CD4-positive, CD25-positive, alpha-beta regulatory T cell (primary cell): Measurements from ENCODE around the gene TMCC1. TPM values are rescaled to one million over a fixed set of nuclear protein-coding genes. Genes with fewer than 3 reads are reported as not detected.

Experiments
- ATAC-seq, 2 donors: fragments of 150-1000 bp; cut with Tn5 transposase; one replicate each; pipeline ENCODE4 v1.10.0; 2021; ENCODE audit warnings: low read depth in 2 of 2, moderate number of reproducible peaks in 2 of 2, moderate library complexity in 1 of 2
- DNase-seq, 3 donors: peaks; one replicate each; pipeline versions ENCODE4 v3.0.0 to v3.0.0-alpha.2; 2012 to 2022; ENCODE audit warnings: mixed read lengths in 1 of 3
- H3K27ac ChIP-seq: one replicate; pipeline ENCODE4 v1.7.0; 2013; ENCODE audit warnings: mild to moderate bottlenecking, low read length; ENCODE audit not compliant: insufficient read depth, poor library complexity, severe bottlenecking
- H3K27me3 ChIP-seq: one replicate; pipeline ENCODE4 v1.7.0; 2013; ENCODE audit warnings: low read length; ENCODE audit not compliant: control insufficient read depth, insufficient read depth
- H3K36me3 ChIP-seq: one replicate; pipeline ENCODE4 v1.7.0; 2013; ENCODE audit warnings: mild to moderate bottlenecking, low read length, moderate library complexity; ENCODE audit not compliant: control insufficient read depth, insufficient read depth
- H3K4me1 ChIP-seq: 2 replicates; pipeline ENCODE4 v1.7.0; 2013; ENCODE audit warnings: mild to moderate bottlenecking, low read length; ENCODE audit not compliant: insufficient read depth, control insufficient read depth, poor library complexity, severe bottlenecking
- H3K4me3 ChIP-seq: one replicate; pipeline ENCODE4 v1.7.0; 2013; ENCODE audit warnings: low read depth, mild to moderate bottlenecking, low read length, moderate library complexity
- H3K9me3 ChIP-seq, 2 experiments: 1 replicate in 1 of 2; 2 replicates in 1 of 2; pipeline ENCODE4 v1.7.0; 2013; ENCODE audit warnings: low read length in 2 of 2, mild to moderate bottlenecking in 1 of 2, moderate library complexity in 1 of 2; ENCODE audit not compliant: control insufficient read depth in 2 of 2
- H3K27ac Mint-ChIP-seq, 3 donors: one replicate each; pipeline ENCODE4 v1.8.0; 2020 to 2022; ENCODE audit warnings: mild to moderate bottlenecking in 3 of 3, mixed read lengths in 3 of 3, moderate library complexity in 2 of 3
- H3K27me3 Mint-ChIP-seq: one replicate; pipeline ENCODE4 v1.8.0; 2022; ENCODE audit warnings: mild to moderate bottlenecking, mixed read lengths
- H3K36me3 Mint-ChIP-seq: one replicate; pipeline ENCODE4 v1.8.0; 2020; ENCODE audit warnings: mixed read lengths
- H3K4me1 Mint-ChIP-seq, 4 donors: one replicate each; pipeline ENCODE4 v1.8.0; 2020 to 2022; ENCODE audit warnings: mixed read lengths in 4 of 4, mild to moderate bottlenecking in 1 of 4
- H3K4me3 Mint-ChIP-seq, 4 donors: one replicate each; pipeline ENCODE4 v1.8.0; 2020 to 2022; ENCODE audit warnings: mild to moderate bottlenecking in 4 of 4, mixed read lengths in 4 of 4, moderate library complexity in 3 of 4
- H3K9me3 Mint-ChIP-seq, 7 donors: one replicate each; pipeline ENCODE4 v1.8.0; 2020 to 2022; ENCODE audit warnings: mixed read lengths in 7 of 7, mild to moderate bottlenecking in 3 of 7, moderate library complexity in 2 of 7
- polyA plus RNA-seq, 4 donors: library from polyadenylated mRNA; unstranded; fragments of 300-500 nt; fragmentation: Illumina TruSeq; gene quantifications; one replicate each; pipeline ENCODE4 v1.2.3, GENCODE V29; 2021
- total RNA-seq: library from RNA; stranded (reverse); gene quantifications from one replicate; pipeline ENCODE4 v1.2.3, GENCODE V29; 2022

The TMCC1 gene
- total and polyA plus RNA-seq, 5 donors from 2014 or later = 5.2 to 29.2 (median 6.2) TPM

DNA sequence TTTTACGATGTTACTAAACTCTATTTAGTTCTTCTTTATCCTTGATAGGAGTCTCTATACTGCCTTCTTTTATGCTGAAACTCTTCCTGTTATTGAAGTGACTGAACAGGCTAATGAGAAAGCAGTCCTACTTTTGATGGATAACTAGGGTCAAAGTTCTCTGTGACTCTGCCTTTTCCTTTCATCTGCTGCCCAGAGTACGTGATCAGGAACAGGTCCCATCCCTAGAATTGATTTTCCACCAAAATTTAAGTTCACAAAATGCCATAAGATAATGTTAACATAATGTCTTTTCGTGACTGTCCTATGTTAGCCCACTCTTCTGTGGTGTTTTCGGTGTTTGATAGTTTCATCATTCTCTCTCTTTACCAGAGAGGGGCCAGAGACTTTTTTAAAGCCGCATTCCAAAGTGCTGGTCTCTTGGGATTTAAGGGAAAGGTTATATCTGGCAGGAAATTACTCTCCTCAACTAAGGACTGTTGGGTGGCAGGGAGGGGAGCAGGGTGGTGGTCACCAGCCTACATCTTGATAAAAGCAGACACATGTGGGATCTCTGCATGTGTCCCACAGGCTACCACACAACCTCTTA lies 236.8 kb downstream of the TMCC1 start:
- ATAC-seq (no peak), DNase-seq (no peak)
- peak overlapping the region in 1 of 3 donors; percentile 27 for H3K27ac Mint-ChIP-seq
- no peak overlapping the region for H3K4me3 Mint-ChIP-seq
- H3K4me3 ChIP-seq = no peak overlapping the region
- no peaks in the 10 kb centered on the region for H3K27me3 Mint-ChIP-seq
- H3K27me3 ChIP-seq = no peaks in the 10 kb centered on the region
- peaks cover 4% of the 10 kb centered on the region for H3K4me1 ChIP-seq
- peaks cover 1 to 38% (median 14%) of the 10 kb centered on the region in 4 donors for H3K4me1 Mint-ChIP-seq
- no peaks in the 10 kb centered on the region for H3K9me3 ChIP-seq
- no peak overlapping the region for H3K27ac ChIP-seq
- no peaks in the 10 kb centered on the region for H3K9me3 Mint-ChIP-seq
- peaks cover 7% of the 10 kb centered on the region for H3K36me3 Mint-ChIP-seq
- H3K36me3 ChIP-seq = peaks cover 15% of the 10 kb centered on the region

DNA sequence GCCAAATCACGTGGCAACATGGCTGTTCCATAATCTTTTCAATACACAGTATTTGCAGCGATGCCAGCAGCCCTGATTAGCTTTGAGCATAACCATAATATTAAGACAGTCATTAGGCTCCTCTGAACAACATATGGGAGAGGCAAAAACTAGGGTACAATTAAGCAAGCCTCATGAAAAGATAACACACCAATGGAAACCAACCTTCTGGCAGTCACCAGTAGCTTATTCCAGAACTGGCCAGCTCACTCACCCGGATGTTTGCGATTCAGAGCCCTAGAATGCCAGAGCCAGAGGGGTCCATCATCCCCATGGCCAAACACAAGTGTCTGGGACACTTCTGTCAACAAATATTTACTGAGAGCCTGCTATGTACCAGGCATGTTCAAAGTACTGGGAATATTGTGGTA lies 238.2 kb downstream of the TMCC1 start:
- ATAC-seq = no peak

DNA sequence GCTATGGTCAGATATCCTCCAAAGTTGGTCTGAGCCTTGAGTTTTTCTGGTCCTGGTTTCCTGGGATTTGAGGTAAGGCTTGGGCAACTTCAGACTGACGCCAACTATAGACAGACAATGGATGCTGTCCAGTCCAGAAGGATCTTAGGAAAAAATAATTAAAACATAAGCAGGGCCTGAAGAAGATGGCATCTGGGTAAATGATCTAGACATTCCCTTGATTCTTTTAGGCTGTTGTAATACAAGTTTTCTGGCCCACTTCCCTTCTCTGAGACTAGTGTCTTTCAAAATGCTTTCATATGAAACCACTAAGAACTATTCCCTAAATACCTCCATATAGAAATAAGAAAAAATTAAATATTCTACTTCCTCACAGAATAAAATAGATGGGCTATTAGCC lies 239.4 kb downstream of the TMCC1 start:
- no peaks in the 10 kb centered on the region for H3K27me3 Mint-ChIP-seq
- peaks cover 7% of the 10 kb centered on the region for H3K4me1 ChIP-seq
- no peak overlapping the region for H3K4me3 ChIP-seq
- H3K27ac ChIP-seq = no peak overlapping the region
- H3K4me3 Mint-ChIP-seq = no peak overlapping the region
- peaks cover 11% of the 10 kb centered on the region for H3K36me3 Mint-ChIP-seq
- H3K9me3 ChIP-seq = no peaks in the 10 kb centered on the region
- H3K27me3 ChIP-seq = no peaks in the 10 kb centered on the region
- DNase-seq = no peak
- H3K27ac Mint-ChIP-seq = no peak overlapping the region
- no peak for ATAC-seq
- H3K9me3 Mint-ChIP-seq = no peaks in the 10 kb centered on the region
- peaks cover 0 to 20% (median 14%) of the 10 kb centered on the region in 4 donors for H3K4me1 Mint-ChIP-seq
- peaks cover 21% of the 10 kb centered on the region for H3K36me3 ChIP-seq

More for the DNA sequence above, 238.2 kb downstream of the TMCC1 start:
- H3K36me3 ChIP-seq = peaks cover 21% of the 10 kb centered on the region
- H3K27me3 ChIP-seq = no peaks in the 10 kb centered on the region
- H3K4me1 ChIP-seq = peaks cover 4% of the 10 kb centered on the region
- Mint-ChIP-seq H3K4me1 (peaks cover 0 to 31% (median 13%) of the 10 kb centered on the region in 4 donors), H3K27me3 (no peaks in the 10 kb centered on the region), H3K4me3 (peak overlapping the region in 1 of 4 donors; percentile 87), H3K9me3 (no peaks in the 10 kb centered on the region), H3K27ac (no peak overlapping the region), H3K36me3 (peaks cover 8% of the 10 kb centered on the region)
- DNase-seq = no peak
- no peak overlapping the region for H3K27ac ChIP-seq
- H3K9me3 ChIP-seq = no peaks in the 10 kb centered on the region
- H3K4me3 ChIP-seq = no peak overlapping the region

DNA sequence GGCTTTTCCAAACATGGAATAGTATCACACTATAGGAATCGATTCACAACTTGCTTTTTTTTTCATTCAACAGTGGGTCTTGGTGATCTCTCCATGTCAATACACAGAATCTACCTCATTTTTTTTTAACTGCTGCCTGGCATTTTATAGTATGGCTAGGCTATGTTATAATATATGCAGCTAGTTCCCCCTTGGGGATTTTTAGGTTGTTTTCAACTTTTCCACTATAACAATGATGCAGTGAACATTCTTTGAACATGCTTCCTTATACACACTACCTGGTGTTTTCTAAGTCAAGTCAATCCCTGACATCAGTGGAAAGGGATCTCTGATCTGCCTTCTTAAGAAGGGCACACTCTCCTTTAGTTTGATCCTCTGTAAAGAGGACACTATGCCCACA lies 240.5 kb downstream of the TMCC1 start:
- Mint-ChIP-seq H3K4me3 (no peak overlapping the region), H3K27ac (no peak overlapping the region), H3K36me3 (peaks cover 11% of the 10 kb centered on the region), H3K4me1 (peaks cover 0 to 12% (median 7%) of the 10 kb centered on the region in 4 donors), H3K27me3 (no peaks in the 10 kb centered on the region), H3K9me3 (no peaks in the 10 kb centered on the region)
- no peaks in the 10 kb centered on the region for H3K9me3 ChIP-seq
- H3K27me3 ChIP-seq = no peaks in the 10 kb centered on the region
- no peak overlapping the region for H3K4me3 ChIP-seq
- DNase-seq (no peak), ATAC-seq (no peak)
- peaks cover 21% of the 10 kb centered on the region for H3K36me3 ChIP-seq
- peaks cover 5% of the 10 kb centered on the region for H3K4me1 ChIP-seq
- no peak overlapping the region for H3K27ac ChIP-seq

DNA sequence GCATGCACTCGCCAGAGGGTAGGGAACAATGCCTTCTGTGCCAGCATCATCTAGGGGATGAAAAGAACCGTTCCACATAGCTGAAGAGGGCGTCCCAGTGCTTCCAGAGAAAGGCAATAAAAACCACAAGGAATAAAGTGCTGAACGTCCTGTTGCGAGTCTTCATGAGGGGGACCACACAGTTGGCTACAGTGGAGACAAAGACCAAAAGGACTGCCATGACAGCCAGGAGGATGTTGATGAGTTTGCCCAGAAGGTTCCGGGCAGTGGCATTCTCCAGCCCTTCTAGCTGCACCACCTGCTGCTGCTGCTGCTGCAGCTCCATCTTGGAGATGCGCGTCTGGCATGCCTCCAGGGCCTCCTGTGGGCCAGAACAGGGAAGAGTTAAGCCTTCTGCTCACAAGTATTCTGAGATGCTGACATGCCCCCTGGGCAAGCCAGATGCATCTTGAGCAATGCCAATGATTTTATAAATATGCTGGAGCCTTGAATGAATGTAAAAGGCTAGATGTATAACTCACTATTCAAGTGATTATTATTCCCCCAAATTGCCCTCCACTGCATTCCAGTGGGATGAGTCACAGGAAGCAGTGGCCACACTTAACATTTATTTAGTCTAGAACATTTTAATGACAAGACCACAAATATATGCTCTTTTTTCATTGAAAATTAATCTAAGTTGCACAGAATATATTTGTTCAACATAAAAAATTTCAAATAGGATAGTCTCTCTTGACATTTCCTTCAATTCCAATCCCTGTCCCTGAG lies 241.9 kb downstream of the TMCC1 start:
- Histone ChIP-seq H3K4me3 (no peak overlapping the region), H3K4me1 (peaks cover 3% of the 10 kb centered on the region), H3K27me3 (no peaks in the 10 kb centered on the region), H3K27ac (no peak overlapping the region), H3K9me3 (no peaks in the 10 kb centered on the region), H3K36me3 (peaks cover 21% of the 10 kb centered on the region)
- Mint-ChIP-seq H3K27ac (no peak overlapping the region), H3K36me3 (peaks cover 11% of the 10 kb centered on the region), H3K27me3 (no peaks in the 10 kb centered on the region), H3K9me3 (no peaks in the 10 kb centered on the region), H3K4me3 (no peak overlapping the region), H3K4me1 (peaks cover 0 to 5% (median 2%) of the 10 kb centered on the region in 4 donors)
- ATAC-seq (no peak), DNase-seq (no peak)

DNA sequence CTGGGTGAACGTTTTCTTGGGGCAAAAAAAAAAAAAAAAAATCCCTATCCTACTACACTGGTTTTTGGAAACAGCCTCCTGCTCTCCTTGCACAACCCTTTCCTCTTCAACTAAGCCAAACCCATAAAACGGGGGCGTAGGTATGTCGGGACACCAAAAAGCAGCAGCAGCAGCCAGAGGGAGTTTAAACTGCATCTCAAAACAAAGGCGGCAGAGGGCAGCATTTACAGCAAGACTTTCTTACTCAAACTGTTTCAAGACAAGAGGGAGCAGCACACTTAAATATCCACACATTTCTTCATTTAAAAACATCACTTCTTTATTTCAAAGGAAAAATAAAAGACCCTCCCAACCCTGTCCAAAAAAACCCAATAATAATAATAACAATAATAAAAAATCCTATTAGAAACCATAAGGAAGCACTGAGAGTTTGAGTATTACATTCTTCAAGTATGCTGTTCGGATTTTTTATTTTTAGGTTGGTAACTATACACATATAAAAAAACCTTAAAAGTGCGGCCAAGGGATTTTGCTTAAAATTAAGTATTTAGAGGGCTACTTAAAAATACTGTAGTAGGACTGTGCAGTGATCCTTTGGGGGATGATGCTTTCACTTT lies 243.1 kb downstream of the TMCC1 start:
- ATAC-seq (no peak), DNase-seq (peak; percentile 31 to 76 (median 52))
- H3K4me1 Mint-ChIP-seq = peaks cover 0 to 2% (median under 1%) of the 10 kb centered on the region in 4 donors
- H3K27me3 Mint-ChIP-seq = no peaks in the 10 kb centered on the region
- Histone ChIP-seq H3K27me3 (no peaks in the 10 kb centered on the region), H3K27ac (no peak overlapping the region), H3K4me3 (no peak overlapping the region), H3K9me3 (no peaks in the 10 kb centered on the region), H3K36me3 (peaks cover 21% of the 10 kb centered on the region), H3K4me1 (peaks cover 3% of the 10 kb centered on the region)
- peaks cover 7% of the 10 kb centered on the region for H3K36me3 Mint-ChIP-seq
- H3K27ac Mint-ChIP-seq = no peak overlapping the region
- no peak overlapping the region for H3K4me3 Mint-ChIP-seq
- H3K9me3 Mint-ChIP-seq = no peaks in the 10 kb centered on the region

DNA sequence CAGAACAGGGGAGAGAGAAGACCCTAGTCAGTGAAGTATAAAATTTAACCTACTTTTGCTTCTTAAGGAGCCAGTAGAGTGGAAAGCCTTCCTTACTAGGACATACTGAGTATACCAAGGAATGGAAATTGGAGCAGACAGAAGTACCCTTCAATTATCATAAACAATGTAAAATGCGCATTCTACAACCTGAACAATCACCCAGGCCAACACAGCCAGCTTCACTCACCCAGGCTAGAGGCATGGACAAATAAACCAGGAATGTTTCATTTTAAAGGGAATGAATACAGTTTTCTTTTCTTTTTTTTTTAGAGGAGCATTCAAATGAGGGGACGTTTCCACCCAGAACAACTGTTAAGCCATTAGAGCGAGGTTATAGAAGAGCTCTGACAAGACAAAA lies 245.1 kb downstream of the TMCC1 start:
- H3K4me1 Mint-ChIP-seq = peaks cover 0 to 2% (median under 1%) of the 10 kb centered on the region in 4 donors
- H3K9me3 ChIP-seq = no peaks in the 10 kb centered on the region

More for the DNA sequence above, 245.1 kb downstream of the TMCC1 start:
- Histone ChIP-seq H3K36me3 (peaks cover 12% of the 10 kb centered on the region), H3K27me3 (no peaks in the 10 kb centered on the region), H3K4me1 (peaks cover 3% of the 10 kb centered on the region), H3K27ac (no peak overlapping the region), H3K4me3 (no peak overlapping the region)
- Mint-ChIP-seq H3K36me3 (peaks cover 3% of the 10 kb centered on the region), H3K27ac (no peak overlapping the region), H3K9me3 (no peaks in the 10 kb centered on the region), H3K27me3 (no peaks in the 10 kb centered on the region), H3K4me3 (no peak overlapping the region)
- DNase-seq = no peak
- no peak for ATAC-seq
